ENCODE results near the gene RAB3IL1.
"Not testable (repeated sequence)": the region's sequence is repeated elsewhere in the genome, so short reads cannot be mapped to it uniquely, and the experiment has no call there.

RAB3IL1 gene

GRCh38 chr11:61883327-61883726 lies 34.0 kb downstream of the RAB3IL1 start:
- DNase-seq (ENCODE audit: low spot score) = no peak
- in situ Hi-C loops (cut with MboI; ENCODE audit: low sequenced_read_pairs, unreplicated experiment) = no loop called here
- TF ChIP-seq CTCF (IDR thresholded peaks at IDR 0.05; ENCODE audit: borderline replicate concordance, control extremely low read depth, extremely low read depth, insufficient read depth, missing control alignments) = no peak

- in situ Hi-C loops (cut with MboI; ENCODE audit: low sequenced_read_pairs, unreplicated experiment) = no loop called here
- no peak for DNase-seq (ENCODE audit: low spot score)
- TF ChIP-seq CTCF (IDR thresholded peaks at IDR 0.05; ENCODE audit: borderline replicate concordance, control extremely low read depth, extremely low read depth, insufficient read depth, missing control alignments) = no peak
Observed at GRCh38 chr11:61882879-61883278, 34.5 kb downstream of the RAB3IL1 start.

- in situ Hi-C loops (cut with MboI; ENCODE audit: low sequenced_read_pairs, unreplicated experiment); DNase-seq (ENCODE audit: low spot score): not testable (repeated sequence)
Observed at GRCh38 chr11:61882267-61882666, 35.1 kb downstream of the RAB3IL1 start.

- in situ Hi-C loops (cut with MboI; ENCODE audit: low sequenced_read_pairs, unreplicated experiment) = no loop called here
- no peak for DNase-seq (ENCODE audit: low spot score)
- no peak for TF ChIP-seq CTCF (IDR thresholded peaks at IDR 0.05; ENCODE audit: borderline replicate concordance, control extremely low read depth, extremely low read depth, insufficient read depth, missing control alignments)
Observed at GRCh38 chr11:61881397-61881796, 36.0 kb downstream of the RAB3IL1 start.

GRCh38 chr11:61880454-61880853 lies 36.9 kb downstream of the RAB3IL1 start:
- no peak for TF ChIP-seq CTCF (IDR thresholded peaks at IDR 0.05; ENCODE audit: borderline replicate concordance, control extremely low read depth, extremely low read depth, insufficient read depth, missing control alignments)
- DNase-seq (ENCODE audit: low spot score) = no peak
- in situ Hi-C loops (cut with MboI; ENCODE audit: low sequenced_read_pairs, unreplicated experiment) = no loop called here

- DNase-seq (ENCODE audit: low spot score) = no peak
- no peak for TF ChIP-seq CTCF (IDR thresholded peaks at IDR 0.05; ENCODE audit: borderline replicate concordance, control extremely low read depth, extremely low read depth, insufficient read depth, missing control alignments)
- in situ Hi-C loops (cut with MboI; ENCODE audit: low sequenced_read_pairs, unreplicated experiment) = no loop called here
Observed at GRCh38 chr11:61880031-61880430, 37.3 kb downstream of the RAB3IL1 start.

- in situ Hi-C loops (cut with MboI; ENCODE audit: low sequenced_read_pairs, unreplicated experiment) = no loop called here
- no peak for TF ChIP-seq CTCF (IDR thresholded peaks at IDR 0.05; ENCODE audit: borderline replicate concordance, control extremely low read depth, extremely low read depth, insufficient read depth, missing control alignments)
- DNase-seq (ENCODE audit: low spot score) = no peak
Observed at GRCh38 chr11:61879152-61879551, 38.2 kb downstream of the RAB3IL1 start.
